Astrocyte (in vitro differentiated cells and primary cell): ENCODE results near the gene LRRC36. TPM values are rescaled to one million over a fixed set of nuclear protein-coding genes. Genes with fewer than 3 reads are reported as not detected.
"Not testable (repeated sequence)": the region's sequence is repeated elsewhere in the genome, so short reads cannot be mapped to it uniquely, and the experiment has no call there.

Source experiments
- DNase-seq: peaks from one replicate; pipeline ENCODE4 v3.0.0-alpha.2; 2010; ENCODE audit warnings: low read depth
- FAIRE-seq: peaks from 2 replicates; lab custom pipeline; 2011; peaks lifted over from hg19 to GRCh38; lab: Jason Lieb, UNC
- H2AFZ ChIP-seq: 2 replicates; pipeline ENCODE4 v1.6.0; 2012; ENCODE audit warnings: low read depth, low read length, inconsistent platforms
- H3K27ac ChIP-seq: 2 replicates; pipeline ENCODE4 v1.5.1; 2011; ENCODE audit warnings: low read depth, low read length, inconsistent platforms
- H3K27me3 ChIP-seq: 2 replicates; pipeline ENCODE4 v1.6.0; 2011; ENCODE audit warnings: low read length, inconsistent platforms; ENCODE audit not compliant: insufficient read depth
- H3K36me3 ChIP-seq: 2 replicates; pipeline ENCODE4 v1.5.1; 2011; ENCODE audit warnings: low read length, inconsistent platforms; ENCODE audit not compliant: insufficient read depth
- H3K4me1 ChIP-seq: 2 replicates; pipeline ENCODE4 v1.5.1; 2011; ENCODE audit warnings: low read length, inconsistent platforms; ENCODE audit not compliant: insufficient read depth
- H3K4me2 ChIP-seq: 2 replicates; pipeline ENCODE4 v1.6.0; 2012; ENCODE audit warnings: low read length, inconsistent platforms
- H3K4me3 ChIP-seq: 2 replicates; pipeline ENCODE4 v1.5.1; 2011; ENCODE audit warnings: low read depth, mild to moderate bottlenecking, low read length, inconsistent platforms; ENCODE audit not compliant: insufficient read depth
- H3K79me2 ChIP-seq: 2 replicates; pipeline ENCODE4 v1.6.0; 2012; ENCODE audit warnings: mild to moderate bottlenecking, low read length, inconsistent platforms; ENCODE audit not compliant: insufficient read depth
- H3K9ac ChIP-seq: 2 replicates; pipeline ENCODE4 v1.6.0; 2012; ENCODE audit warnings: mild to moderate bottlenecking, low read length, inconsistent platforms
- H3K9me3 ChIP-seq: 2 replicates; pipeline ENCODE4 v1.5.1; 2012; ENCODE audit warnings: low read depth, mild to moderate bottlenecking, low read length, inconsistent platforms; ENCODE audit not compliant: insufficient read depth
- H4K20me1 ChIP-seq: 2 replicates; pipeline ENCODE4 v1.6.0; 2012; ENCODE audit warnings: low read length, inconsistent platforms; ENCODE audit not compliant: insufficient read depth
- H3K27ac Mint-ChIP-seq: one replicate; pipeline ENCODE4 v1.8.0; 2021; ENCODE audit warnings: mild to moderate bottlenecking, mixed read lengths; ENCODE audit not compliant: unreplicated experiment
- H3K27me3 Mint-ChIP-seq: one replicate; pipeline ENCODE4 v1.8.0; 2021; ENCODE audit warnings: low read depth, mixed read lengths; ENCODE audit not compliant: unreplicated experiment
- H3K36me3 Mint-ChIP-seq: one replicate; pipeline ENCODE4 v1.8.0; 2021; ENCODE audit warnings: low read depth, mixed read lengths; ENCODE audit not compliant: unreplicated experiment
- H3K4me1 Mint-ChIP-seq: one replicate; pipeline ENCODE4 v1.8.0; 2021; ENCODE audit warnings: low read depth, mixed read lengths; ENCODE audit not compliant: unreplicated experiment
- H3K4me3 Mint-ChIP-seq: one replicate; pipeline ENCODE4 v1.8.0; 2021; ENCODE audit warnings: mild to moderate bottlenecking, moderate library complexity, mixed read lengths; ENCODE audit not compliant: unreplicated experiment
- H3K9me3 Mint-ChIP-seq: one replicate; pipeline ENCODE4 v1.8.0; 2021; ENCODE audit warnings: mild to moderate bottlenecking, mixed read lengths; ENCODE audit not compliant: unreplicated experiment
- EZH2 ChIP-seq: IDR thresholded peaks from 2 replicates; pipeline ENCODE4 v1.6.1; 2012; ENCODE audit warnings: mild to moderate bottlenecking, low read length, inconsistent platforms; ENCODE audit not compliant: insufficient read depth
- total RNA-seq: library from RNA; stranded (reverse); gene quantifications from 2 replicates; pipeline ENCODE4 v1.2.1, GENCODE V29; 2021
- TF ChIP-seq, protein P1 (sequence below): IDR thresholded peaks from 2 replicates; pipeline ENCODE4 v1.5.1; 2011; ENCODE audit warnings: low read depth, mild to moderate bottlenecking, inconsistent platforms, low read length, moderate library complexity; ENCODE audit not compliant: insufficient read depth

Gene LRRC36
- total RNA-seq, 1 donor from 2014 or later, result not detected

DNA sequence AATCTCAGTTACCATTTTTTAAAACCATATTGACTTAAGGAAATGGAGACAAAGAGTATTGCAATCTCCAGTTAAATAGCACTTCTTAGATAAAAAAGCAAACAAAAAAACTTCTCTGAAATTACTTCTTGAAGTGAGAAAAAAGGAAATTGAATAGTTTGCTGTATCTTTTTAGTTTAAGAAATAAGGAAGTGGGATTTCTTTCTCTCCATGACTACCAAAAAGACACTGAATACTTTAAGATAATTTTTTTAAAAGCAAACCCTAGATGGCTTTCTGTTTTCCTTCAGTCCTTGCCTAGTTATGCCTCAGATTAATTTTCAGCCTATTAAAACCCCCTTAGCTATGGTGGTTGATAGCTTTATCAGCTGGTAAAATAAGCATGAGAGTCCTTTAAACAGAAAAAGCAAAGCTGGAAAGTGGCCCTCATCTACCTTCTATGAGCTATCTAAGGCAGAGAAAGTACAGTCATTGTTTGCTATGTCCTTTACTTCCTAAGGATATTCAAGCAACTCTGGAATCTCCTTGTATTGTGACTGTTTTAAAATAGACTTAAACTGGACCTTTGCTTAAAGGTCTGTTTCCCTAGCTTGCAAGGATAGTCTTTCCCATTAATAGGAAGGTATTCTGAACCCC is 38.1 kb downstream of the LRRC36 start:
- TF ChIP-seq, protein P1, sequence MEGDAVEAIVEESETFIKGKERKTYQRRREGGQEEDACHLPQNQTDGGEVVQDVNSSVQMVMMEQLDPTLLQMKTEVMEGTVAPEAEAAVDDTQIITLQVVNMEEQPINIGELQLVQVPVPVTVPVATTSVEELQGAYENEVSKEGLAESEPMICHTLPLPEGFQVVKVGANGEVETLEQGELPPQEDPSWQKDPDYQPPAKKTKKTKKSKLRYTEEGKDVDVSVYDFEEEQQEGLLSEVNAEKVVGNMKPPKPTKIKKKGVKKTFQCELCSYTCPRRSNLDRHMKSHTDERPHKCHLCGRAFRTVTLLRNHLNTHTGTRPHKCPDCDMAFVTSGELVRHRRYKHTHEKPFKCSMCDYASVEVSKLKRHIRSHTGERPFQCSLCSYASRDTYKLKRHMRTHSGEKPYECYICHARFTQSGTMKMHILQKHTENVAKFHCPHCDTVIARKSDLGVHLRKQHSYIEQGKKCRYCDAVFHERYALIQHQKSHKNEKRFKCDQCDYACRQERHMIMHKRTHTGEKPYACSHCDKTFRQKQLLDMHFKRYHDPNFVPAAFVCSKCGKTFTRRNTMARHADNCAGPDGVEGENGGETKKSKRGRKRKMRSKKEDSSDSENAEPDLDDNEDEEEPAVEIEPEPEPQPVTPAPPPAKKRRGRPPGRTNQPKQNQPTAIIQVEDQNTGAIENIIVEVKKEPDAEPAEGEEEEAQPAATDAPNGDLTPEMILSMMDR, result no peak
- TF ChIP-seq EZH2, result no peak
- Mint-ChIP-seq H3K36me3 (no peaks in the 10 kb centered on the region), H3K9me3 (no peaks in the 10 kb centered on the region), H3K4me3 (no peak overlapping the region), H3K4me1 (peaks cover 4% of the 10 kb centered on the region), H3K27me3 (peaks cover 22% of the 10 kb centered on the region), H3K27ac (no peak overlapping the region)
- DNase-seq (no peak), FAIRE-seq (no peak)
- Histone ChIP-seq H3K4me1 (no peaks in the 10 kb centered on the region), H4K20me1 (no peaks in the 10 kb centered on the region), H3K27me3 (peaks cover 54% of the 10 kb centered on the region), H3K4me3 (no peak overlapping the region), H3K9me3 (no peaks in the 10 kb centered on the region), H3K4me2 (no peak overlapping the region), H3K27ac (no peak overlapping the region), H3K79me2 (no peaks in the 10 kb centered on the region), H3K36me3 (no peaks in the 10 kb centered on the region), H3K9ac (no peak overlapping the region), H2AFZ (no peak overlapping the region)

DNA sequence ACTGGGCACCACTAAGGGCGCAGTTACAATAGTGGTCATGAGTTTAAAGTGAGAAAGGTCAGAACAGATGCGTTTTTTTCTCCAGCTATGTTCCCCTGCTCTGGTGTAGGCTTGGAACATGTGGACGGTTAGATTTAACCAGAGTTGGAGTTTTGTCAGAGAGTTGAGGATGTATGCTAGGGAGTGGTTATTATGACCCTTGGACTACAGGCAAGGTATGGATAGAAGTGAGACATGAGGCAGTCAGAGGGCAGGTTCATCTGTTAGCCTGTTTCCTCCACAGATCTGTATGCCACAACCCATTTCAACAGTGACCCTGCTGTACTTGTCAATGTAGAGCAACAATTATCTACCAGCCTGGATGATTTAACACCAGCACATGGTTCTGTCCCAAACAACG is 44.0 kb downstream of the LRRC36 start:
- H3K4me1 ChIP-seq, result no peaks in the 10 kb centered on the region
- no peaks in the 10 kb centered on the region for H3K79me2 ChIP-seq
- Mint-ChIP-seq H3K27ac (no peak overlapping the region), H3K27me3 (peaks cover 7% of the 10 kb centered on the region), H3K36me3 (no peaks in the 10 kb centered on the region), H3K9me3 (no peaks in the 10 kb centered on the region), H3K4me1 (no peaks in the 10 kb centered on the region), H3K4me3 (no peak overlapping the region)
- H4K20me1 ChIP-seq, result no peaks in the 10 kb centered on the region
- H3K27me3 ChIP-seq, result peaks cover 32% of the 10 kb centered on the region
- no peak overlapping the region for H3K4me2 ChIP-seq
- DNase-seq (no peak), FAIRE-seq (no peak)
- H3K36me3 ChIP-seq, result no peaks in the 10 kb centered on the region
- H2AFZ ChIP-seq, result no peak overlapping the region
- no peak overlapping the region for H3K27ac ChIP-seq
- H3K9me3 ChIP-seq, result no peaks in the 10 kb centered on the region
- no peak for TF ChIP-seq EZH2
- TF ChIP-seq, protein P1, result no peak
- no peak overlapping the region for H3K9ac ChIP-seq
- H3K4me3 ChIP-seq, result no peak overlapping the region

DNA sequence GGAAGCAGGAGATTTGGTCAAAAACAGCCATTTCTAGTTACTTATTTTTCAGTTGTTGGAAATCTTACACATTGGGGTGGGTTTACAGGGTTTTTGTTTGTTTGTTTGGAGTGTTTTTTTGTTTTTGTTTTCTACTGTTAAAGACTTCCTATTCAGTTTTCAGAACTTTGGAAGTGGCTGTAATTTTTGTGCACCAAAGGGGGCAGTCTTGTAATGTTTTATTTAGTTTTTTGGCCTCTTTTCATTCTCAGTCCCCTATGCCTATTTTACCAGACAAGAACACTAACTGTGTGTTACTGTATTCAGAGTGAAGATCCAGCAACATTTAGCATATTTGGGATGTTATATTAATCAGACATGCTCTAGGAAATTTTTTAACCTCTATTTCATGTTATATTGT is 46.0 kb downstream of the LRRC36 start:
- Mint-ChIP-seq H3K9me3 (no peaks in the 10 kb centered on the region), H3K4me3 (no peak overlapping the region)
- no peak for FAIRE-seq

DNA sequence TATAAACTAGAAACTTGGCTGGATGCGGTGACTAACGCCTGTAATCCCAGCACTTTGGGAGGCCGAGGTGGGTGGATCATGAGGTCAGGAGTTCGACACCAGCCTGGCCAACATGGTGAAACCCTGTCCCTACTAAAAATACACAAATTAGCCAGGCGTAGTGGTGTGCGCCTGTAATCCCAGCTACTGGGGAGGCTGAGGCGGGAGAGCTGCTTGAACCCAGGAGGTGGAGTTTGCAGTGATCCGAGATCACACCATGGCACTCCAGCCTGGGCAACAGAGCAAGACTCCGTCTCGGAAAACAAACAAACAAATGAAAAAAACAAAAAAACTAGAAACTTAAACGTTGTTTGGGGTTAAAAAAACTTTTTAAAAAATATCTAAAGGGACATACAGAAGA is 49.4 kb downstream of the LRRC36 start:
- H3K9me3 ChIP-seq, H3K4me2 ChIP-seq, FAIRE-seq, H3K4me1 Mint-ChIP-seq, H3K79me2 ChIP-seq, H3K4me3 ChIP-seq, H3K9ac ChIP-seq, H3K9me3 Mint-ChIP-seq, H3K36me3 Mint-ChIP-seq, H4K20me1 ChIP-seq, H2AFZ ChIP-seq, H3K36me3 ChIP-seq, H3K4me1 ChIP-seq, H3K4me3 Mint-ChIP-seq, H3K27me3 ChIP-seq, DNase-seq, H3K27ac Mint-ChIP-seq, H3K27ac ChIP-seq: not testable (repeated sequence)
- H3K27me3 Mint-ChIP-seq, result peaks cover 13% of the 10 kb centered on the region

More for the DNA sequence above, 46.0 kb downstream of the LRRC36 start:
- H3K27ac Mint-ChIP-seq, result no peak overlapping the region
- Histone ChIP-seq H3K27me3 (peaks cover 24% of the 10 kb centered on the region), H3K9me3 (no peaks in the 10 kb centered on the region), H3K4me3 (no peak overlapping the region), H3K27ac (no peak overlapping the region), H3K36me3 (no peaks in the 10 kb centered on the region), H3K4me2 (no peak overlapping the region), H3K4me1 (no peaks in the 10 kb centered on the region), H4K20me1 (no peaks in the 10 kb centered on the region), H3K9ac (no peak overlapping the region), H2AFZ (no peak overlapping the region), H3K79me2 (no peaks in the 10 kb centered on the region)
- no peaks in the 10 kb centered on the region for H3K36me3 Mint-ChIP-seq
- H3K4me1 Mint-ChIP-seq, result no peaks in the 10 kb centered on the region
- H3K27me3 Mint-ChIP-seq, result peaks cover 9% of the 10 kb centered on the region
- TF ChIP-seq, protein P1, result peak; percentile 39
- no peak for TF ChIP-seq EZH2
- DNase-seq, result no peak
